Measurements from ENCODE around the gene CCS.
"Not testable (repeated sequence)": the region's sequence is repeated elsewhere in the genome, so short reads cannot be mapped to it uniquely, and the experiment has no call there.

Gene CCS

GRCh38 chr11:66561178-66561974, 31.6 kb upstream of the CCS start:
- no peak for DNase-seq

DNA sequence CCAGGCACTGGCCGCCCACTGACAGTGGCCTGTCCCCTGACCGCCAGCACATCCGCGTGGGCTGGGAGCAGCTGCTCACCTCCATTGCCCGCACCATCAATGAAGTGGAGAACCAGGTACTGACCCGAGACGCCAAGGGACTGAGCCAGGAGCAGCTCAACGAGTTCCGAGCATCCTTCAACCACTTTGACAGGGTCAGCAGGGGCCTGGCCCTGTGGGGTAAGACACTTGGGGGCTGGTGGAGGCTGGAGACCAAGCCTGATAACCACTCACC, 31.1 kb upstream of the CCS start:
- no peak for DNase-seq

DNA sequence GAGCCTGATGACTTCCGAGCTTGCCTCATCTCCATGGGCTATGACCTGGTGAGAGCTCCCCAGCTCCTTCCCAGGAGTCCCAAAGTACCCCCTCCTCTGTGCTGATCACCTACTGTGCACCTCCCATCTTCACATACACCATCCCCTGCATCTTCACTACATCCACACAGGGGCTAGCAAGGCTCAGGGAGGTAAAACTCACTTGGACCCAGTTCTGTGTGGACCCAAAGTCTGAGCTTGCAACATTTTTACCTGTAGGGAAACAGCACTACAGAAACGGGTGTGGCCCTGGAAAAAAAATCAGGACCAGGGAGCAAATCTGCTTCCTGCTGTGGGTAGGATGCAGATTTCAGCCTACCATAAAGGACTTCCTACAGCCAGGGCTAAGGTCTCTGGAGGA, 30.7 kb upstream of the CCS start:
- no peak for DNase-seq

DNA sequence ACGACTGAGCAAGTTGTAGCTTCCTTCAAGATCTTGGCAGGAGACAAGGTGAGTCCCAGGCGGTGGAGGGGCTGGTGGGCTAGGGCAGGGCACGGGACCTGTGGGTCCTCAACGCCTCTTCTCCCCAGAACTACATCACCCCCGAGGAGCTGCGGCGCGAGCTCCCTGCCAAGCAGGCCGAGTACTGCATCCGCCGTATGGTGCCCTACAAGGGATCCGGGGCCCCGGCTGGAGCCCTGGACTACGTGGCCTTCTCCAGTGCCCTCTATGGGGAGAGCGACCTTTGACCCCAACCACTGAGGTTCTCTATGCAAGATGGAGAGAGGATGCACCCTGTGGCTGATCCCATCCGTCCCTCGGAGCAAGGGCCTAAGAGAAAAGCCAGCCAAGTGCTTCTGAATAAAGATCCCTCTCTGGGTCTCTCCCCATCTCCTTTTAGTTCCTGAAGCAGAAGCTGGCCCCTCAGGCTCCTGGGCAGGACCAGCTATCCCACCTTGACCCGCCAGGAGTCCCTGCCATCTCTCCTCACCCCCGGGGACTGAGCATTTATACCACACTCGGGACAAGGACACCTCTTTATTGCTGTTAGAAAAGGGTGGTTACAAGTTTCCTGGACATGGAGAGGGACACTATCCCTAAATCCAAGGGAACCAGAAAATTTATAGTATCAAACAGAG, 29.9 kb upstream of the CCS start:
- no peak for DNase-seq

DNA sequence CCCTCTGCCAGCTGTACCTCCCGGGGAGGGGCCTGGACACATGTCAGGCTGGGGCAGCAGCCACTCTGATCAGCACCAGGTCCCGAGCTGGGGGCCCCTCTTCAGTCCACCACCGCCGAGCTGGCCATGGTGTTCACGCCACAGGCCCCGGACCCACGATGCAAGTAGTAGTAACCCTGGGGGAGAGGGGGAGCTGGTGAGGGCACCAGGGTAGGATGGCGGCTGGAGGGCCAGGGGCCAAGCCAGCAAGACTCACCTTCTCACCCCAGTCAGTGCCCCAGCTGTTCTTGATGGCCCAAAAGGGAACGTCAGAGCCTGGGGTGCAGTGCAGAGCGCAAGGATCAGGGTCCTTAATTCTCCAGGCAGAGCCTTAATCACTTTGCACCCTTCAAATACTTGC, 29.2 kb upstream of the CCS start:
- DNase-seq, result no peak

DNA sequence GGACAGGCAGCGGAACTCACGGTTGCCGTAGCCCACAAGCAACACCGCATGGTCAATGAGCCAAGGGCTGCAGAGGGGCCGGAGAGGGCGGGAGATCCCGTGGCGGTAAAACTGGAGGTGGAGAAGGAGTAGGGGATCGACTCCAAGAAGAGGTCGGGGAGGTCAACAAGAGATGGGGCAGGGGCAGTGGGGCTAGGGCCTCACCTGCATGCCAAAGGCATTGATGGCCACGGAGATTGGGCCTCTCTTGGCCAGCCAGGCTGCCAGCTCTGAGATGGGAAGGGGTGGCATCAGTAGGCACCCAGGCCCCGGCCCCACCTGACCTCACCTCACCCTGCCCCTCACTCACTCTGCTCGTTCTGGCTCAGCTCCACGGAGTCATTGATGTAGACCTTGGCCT, 28.4 kb upstream of the CCS start:
- DNase-seq, result no peak

GRCh38 chr11:66564984-66565383, 28.0 kb upstream of the CCS start:
- no peak for DNase-seq

- DNase-seq, result no peak
Measured at GRCh38 chr11:66566221-66566620, 26.8 kb upstream of the CCS start.

DNA sequence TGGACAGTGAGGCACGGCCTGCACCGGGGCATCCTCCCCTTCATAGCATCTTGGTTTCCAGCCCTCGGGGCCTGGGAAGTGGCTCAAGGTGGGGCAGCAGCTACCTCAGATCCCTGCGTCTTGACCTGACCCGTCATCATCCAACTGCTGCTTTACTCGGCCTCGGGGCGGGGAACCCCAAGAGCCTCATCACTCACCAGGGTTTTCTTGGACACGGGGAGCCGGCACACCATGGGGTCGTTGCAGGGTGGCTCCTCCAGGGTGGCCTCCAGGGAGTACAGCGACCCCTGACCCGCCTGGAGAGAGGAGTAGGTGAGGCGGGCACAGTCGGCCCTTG, 25.2 kb upstream of the CCS start:
- DNase-seq, result no peak

DNA sequence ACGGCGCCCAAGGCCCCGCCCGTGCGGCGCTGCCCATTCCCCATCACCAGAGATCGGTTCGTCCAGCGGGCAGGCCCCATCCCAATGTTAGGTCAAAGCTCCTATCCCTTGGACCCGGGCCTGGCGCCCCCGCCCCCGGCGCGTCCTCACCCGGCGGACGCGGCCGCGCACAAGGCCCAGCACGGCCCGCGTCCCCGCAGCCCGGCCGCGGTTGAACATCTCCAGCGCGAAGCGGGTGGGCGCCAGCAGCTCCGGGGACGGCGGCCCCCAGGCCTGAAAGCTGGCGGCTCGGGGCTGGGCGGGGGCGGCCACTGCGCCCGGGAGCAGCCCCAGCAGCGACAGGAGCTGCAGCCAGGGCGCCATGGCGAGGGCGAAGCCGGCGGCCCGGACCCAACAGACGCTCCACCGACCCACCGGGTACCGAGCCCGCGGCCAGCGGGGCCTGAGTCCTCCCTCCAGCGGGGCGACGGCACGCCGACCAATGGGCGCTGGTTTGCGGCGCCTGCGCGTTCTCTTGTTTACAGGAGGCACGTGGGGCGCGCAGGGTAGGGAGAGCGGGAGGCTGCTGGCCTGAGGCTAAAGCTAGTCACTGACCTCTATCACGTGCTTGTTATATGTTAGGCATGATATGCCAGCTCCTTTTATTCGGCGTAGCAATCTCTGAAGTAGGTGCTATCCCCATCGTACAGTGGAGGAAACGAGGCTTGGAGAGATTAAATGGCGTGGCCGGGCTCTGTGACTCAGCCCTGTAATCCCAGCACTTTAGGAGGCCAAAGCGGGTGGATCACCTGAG, 24.7 kb upstream of the CCS start, which contains the start of gene CTSF:
Gene CTSF (minus strand): TSS at position 483 of the 793 bp plus-strand sequence. CDS start 120 bp downstream, at position 363.
- DNase-seq, result peak; percentile 57

- no peak for DNase-seq
Measured at GRCh38 chr11:66569076-66569475, 23.9 kb upstream of the CCS start.

GRCh38 chr11:66570079-66570849, 22.7 kb upstream of the CCS start:
- DNase-seq, result no peak

GRCh38 chr11:66570850-66571180, 22.2 kb upstream of the CCS start:
- DNase-seq, result no peak

DNA sequence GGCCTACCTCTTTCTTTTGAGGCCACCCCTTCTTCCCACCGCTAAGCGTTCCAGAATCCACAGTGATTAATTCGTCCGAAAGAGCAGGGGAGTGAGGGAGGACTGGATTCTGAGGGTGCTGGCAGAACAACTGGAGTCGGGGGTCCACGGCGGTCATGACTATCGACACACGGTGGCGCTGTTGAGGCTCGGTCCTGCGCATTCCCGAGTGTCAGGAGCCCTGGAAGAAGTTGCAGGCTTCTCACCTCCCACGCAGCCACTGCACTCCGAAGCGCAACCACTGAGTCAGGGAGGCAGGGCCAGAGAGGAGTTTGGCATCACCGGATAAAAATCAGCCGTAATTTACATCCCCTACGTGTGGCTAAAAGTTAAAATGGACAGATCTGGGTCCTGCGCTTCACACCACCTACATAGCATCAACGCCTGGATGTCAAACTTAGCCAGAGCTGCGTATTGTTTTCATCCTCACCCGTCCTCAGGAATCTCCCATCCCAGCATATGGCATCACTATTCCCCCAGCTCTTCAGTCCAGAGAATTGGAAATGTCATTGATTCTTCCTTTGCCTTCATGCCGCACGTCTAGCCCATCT, 13.9 kb upstream of the CCS start:
- DNase-seq, result peak; percentile 53

- no peak for DNase-seq
Measured at GRCh38 chr11:66580803-66581202, 12.2 kb upstream of the CCS start.

GRCh38 chr11:66581261-66581660, 11.7 kb upstream of the CCS start:
- no peak for DNase-seq

DNA sequence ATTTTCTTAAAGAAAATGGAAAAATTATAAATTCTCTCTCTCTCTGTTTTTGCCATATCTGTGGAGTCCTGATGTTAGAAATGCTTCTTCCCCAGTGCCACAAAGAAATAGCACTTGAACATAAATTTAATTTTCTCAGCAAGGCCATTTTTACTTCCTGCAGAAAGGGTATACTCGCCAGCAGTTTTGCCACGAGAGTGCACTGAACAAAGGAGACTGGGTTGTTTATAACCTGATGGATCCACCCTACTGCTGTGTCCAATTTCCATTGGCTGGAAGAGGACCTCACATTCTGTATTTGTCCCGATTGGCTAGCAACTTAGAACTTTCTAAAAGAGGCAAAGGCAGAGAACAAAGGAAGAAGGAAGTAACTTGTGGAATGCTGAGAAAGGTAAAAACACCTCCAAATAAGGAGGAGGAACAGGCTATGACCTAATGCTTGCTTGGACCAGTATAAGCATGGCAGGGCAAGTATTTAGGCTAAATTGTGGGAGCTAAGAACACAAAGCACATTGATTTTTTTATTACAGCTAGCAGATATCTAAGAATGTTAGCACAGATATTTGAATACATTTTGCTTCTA, 10.3 kb upstream of the CCS start:
- not testable (repeated sequence) for DNase-seq

DNA sequence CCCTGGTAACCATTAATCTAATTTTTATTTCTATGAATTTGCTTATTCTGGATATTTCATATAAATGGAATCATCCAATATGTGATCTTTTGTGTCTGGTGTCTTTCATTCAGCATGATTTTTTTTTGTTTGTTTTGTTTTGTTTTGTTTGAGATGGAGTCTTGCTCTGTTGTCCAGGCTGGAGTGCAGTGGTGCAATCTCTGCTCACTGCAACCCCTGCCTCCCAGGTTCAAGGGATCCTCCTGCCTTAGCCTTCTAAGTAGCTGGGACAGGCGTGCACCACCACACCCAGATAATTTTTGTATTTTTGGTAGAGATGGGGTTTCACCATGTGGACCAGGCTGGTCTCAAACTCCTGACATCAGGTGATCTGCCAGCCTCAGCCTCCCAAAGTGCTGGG, 7.5 kb upstream of the CCS start:
- DNase-seq, result not testable (repeated sequence)

DNA sequence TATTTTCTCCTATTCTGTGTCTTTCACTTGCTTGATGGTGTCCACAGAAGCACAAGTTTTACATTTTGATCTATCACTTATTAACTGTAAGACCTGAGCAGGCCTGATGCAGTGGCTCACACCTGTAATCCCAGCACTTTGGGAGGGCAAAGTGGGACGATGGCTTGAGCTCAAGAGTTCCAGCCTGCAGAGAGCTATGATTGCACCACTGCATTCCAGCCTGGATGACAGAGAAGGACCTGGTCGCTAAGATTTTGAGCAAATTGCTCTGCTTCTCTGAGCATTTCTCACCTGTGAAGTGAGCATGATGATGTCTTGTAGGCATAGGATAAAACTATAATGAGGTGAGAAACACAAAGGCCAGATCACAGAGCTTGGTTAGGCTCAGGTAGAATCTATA, 6.8 kb upstream of the CCS start:
- no peak for DNase-seq

DNA sequence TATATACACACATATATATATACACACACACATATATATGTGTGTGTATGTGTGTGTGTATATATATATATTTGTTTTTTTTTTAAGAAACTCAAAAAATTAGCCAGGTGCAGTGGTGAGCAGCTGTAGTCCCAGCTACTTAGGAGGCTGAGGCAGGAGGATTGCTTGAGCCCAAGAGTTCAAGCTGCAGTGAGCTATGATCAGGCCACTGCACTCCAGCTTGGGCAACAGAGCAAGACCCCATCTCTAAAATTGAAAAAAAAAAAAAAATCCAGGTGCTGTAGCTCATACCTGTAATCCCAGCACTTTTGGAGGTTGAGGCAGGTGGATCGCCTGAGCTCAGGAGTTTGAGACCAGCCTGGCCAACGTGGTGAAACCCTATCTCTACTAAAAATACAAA, 3.7 kb upstream of the CCS start:
- DNase-seq, result not testable (repeated sequence)

DNA sequence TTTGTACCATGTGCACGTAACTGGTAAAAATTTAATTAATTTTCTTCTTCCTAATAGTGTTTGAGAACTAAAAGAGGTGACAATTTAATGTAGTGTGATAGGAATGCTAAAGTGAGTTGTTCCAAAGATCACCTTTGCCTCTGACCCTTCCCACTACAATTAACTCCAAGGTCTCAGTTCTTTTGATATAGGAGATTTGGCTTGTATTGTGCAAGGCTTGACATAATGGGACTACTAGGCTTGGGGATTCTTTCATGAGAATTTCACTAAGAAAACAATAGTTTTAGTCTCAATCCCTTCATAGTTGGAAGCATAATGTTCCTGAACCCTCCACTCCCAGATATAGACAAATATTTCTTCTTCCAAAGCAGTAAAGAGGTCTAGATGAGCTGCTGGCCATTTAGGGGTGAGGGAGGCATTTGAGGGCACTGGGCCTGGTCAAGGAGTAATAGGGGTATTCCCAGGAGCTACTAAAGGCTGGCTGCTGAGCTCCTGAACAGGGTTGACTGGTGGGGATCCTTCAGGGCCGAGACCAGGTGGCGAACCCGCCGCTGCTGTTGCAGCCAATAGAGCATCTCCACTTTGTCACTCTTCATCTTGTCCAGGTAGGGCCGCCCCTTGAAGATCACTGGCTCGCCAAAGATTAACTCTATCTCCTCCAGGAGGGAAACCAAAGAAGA, 2.8 kb upstream of the CCS start:
- DNase-seq, result no peak

- DNase-seq, result no peak
Measured at GRCh38 chr11:66591175-66591574, 1.8 kb upstream of the CCS start.

Data from NCI-H1436 (cell line).